Karpas-422 (cell line): Measurements from ENCODE around the gene DPY19L1. TPM values are rescaled to one million over a fixed set of nuclear protein-coding genes. Genes with fewer than 3 reads are reported as not detected.
"Not testable (repeated sequence)": the region's sequence is repeated elsewhere in the genome, so short reads cannot be mapped to it uniquely, and the experiment has no call there.

ENCODE experiments used
- DNase-seq: peaks from one replicate; pipeline ENCODE4 v3.0.0-alpha.2; 2015
- H2AFZ ChIP-seq: fragments of 200-600 bp; sonication (generic); 2 replicates; pipeline ENCODE4 v1.6.1; 2014; ENCODE audit warnings: antibody characterized with exemption, low read length, mixed read lengths
- H3K27ac ChIP-seq: fragments of 200-600 bp; sonication (generic); 2 replicates; pipeline ENCODE4 v1.5.1; 2014; ENCODE audit warnings: mild to moderate bottlenecking, low read length, moderate library complexity
- H3K27me3 ChIP-seq: fragments of 200-600 bp; sonication (generic); 2 replicates; pipeline ENCODE4 v1.6.1; 2014; ENCODE audit warnings: low read length, mixed read lengths
- H3K36me3 ChIP-seq: fragments of 200-600 bp; sonication (generic); 2 replicates; pipeline ENCODE4 v1.6.1; 2014; ENCODE audit warnings: low read length, mixed read lengths; ENCODE audit not compliant: insufficient read depth
- H3K4me1 ChIP-seq: fragments of 200-600 bp; sonication (generic); 2 replicates; pipeline ENCODE4 v1.6.1; 2014; ENCODE audit warnings: mild to moderate bottlenecking, low read length, mixed read lengths
- H3K4me2 ChIP-seq: fragments of 200-600 bp; sonication (generic); 2 replicates; pipeline ENCODE4 v1.6.1; 2014; ENCODE audit warnings: low read length, low read depth, mild to moderate bottlenecking; ENCODE audit not compliant: poor library complexity, severe bottlenecking
- H3K4me3 ChIP-seq: fragments of 200-600 bp; sonication (generic); 2 replicates; pipeline ENCODE4 v1.5.1; 2014; ENCODE audit warnings: mild to moderate bottlenecking, antibody characterized with exemption, low read length, mixed read lengths
- H3K79me2 ChIP-seq: fragments of 200-600 bp; sonication (generic); 2 replicates; pipeline ENCODE4 v1.6.1; 2014; ENCODE audit warnings: mild to moderate bottlenecking, low read length, mixed read lengths
- H3K9ac ChIP-seq: fragments of 200-600 bp; sonication (generic); 2 replicates; pipeline ENCODE4 v1.6.0; 2014; ENCODE audit warnings: low read length
- H3K9me2 ChIP-seq: fragments of 200-600 bp; sonication (generic), shearing (Covaris generic); replicated peaks from 2 replicates; pipeline ENCODE4 v1.6.0; 2014; ENCODE audit warnings: mild to moderate bottlenecking, low read length, moderate library complexity; ENCODE audit not compliant: insufficient read depth
- H3K9me3 ChIP-seq: fragments of 300-700, 200-600 bp; sonication (generic); 2 replicates; pipeline ENCODE4 v1.6.1; 2014; ENCODE audit warnings: low read length, mixed read lengths
- H4K20me1 ChIP-seq: fragments of 200-600 bp; sonication (generic); 2 replicates; pipeline ENCODE4 v1.6.1; 2014; ENCODE audit warnings: mild to moderate bottlenecking, antibody characterized with exemption, low read length, low read depth; ENCODE audit not compliant: insufficient read depth
- total RNA-seq: library from RNA; depleted of rRNA; stranded (reverse); fragments of >200 nt; shearing (Covaris generic); gene quantifications from 2 replicates; pipeline ENCODE4 v1.2.3, GENCODE V29; 2014; ENCODE audit warnings: low replicate concordance; rRNA removed

The DPY19L1 gene
- 5.9 and 10.3 TPM in 2 replicates for total RNA-seq

DNA sequence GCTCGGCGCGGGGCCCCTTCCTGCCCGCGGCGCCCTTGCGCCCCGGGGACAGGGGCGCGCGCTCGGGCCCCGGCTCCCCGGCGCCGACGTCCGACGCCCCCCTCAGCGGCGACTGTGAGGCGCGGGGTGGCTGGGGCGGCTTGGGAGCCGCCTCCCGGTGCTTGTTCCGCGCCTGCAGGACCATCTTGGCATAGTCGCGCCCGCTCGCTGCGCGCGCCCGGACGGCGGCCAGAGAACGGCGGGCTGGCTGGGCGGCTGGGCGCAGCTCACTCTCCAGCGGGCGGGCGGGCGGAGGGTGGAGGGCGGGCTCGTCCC, at the start of gene DPY19L1:
DPY19L1 (minus strand) TSS at position 275 of the 315 bp plus-strand sequence; CDS start at position 184, 91 bp downstream.
- Histone ChIP-seq H3K4me1 (peaks cover 18% of the 10 kb centered on the region), H3K79me2 (no peaks in the 10 kb centered on the region), H3K9me2 (no peaks in the 10 kb centered on the region), H4K20me1 (peaks cover 16% of the 10 kb centered on the region; the same call in 1 of the 2 replicates), H3K9me3 (no peaks in the 10 kb centered on the region), H3K9ac (peak within 1 kb of the TSS; percentile 81), H3K4me2 (peak within 1 kb of the TSS; percentile 92), H3K36me3 (no peaks in the 10 kb centered on the region), H2AFZ (peak within 1 kb of the TSS; percentile 98), H3K27me3 (no peaks in the 10 kb centered on the region), H3K4me3 (peak within 1 kb of the TSS; percentile 84), H3K27ac (no peak within 1 kb of the TSS)
- DNase-seq = no peak

DNA sequence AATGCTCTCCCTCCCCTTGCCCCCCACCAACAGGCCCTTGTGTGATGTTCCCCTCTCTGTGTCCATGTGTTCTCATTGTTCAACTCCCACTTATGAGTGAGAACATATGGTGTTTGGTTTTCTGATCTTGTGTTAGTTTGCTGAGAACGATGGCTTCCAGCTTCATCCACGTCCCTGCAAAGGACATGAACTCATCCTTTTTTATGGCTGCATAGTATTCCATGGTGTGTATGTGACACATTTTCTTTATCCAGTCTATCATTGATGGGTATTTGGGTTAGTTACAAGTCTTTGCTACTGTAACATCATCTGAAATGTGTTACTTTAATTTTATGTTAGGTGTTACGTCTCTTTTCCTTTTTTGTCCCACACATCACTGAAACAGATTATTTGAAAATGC, 42.2 kb upstream of the DPY19L1 start:
- H3K79me2 ChIP-seq, H3K27ac ChIP-seq, H4K20me1 ChIP-seq, DNase-seq, H3K4me2 ChIP-seq, H3K9me3 ChIP-seq, H3K4me1 ChIP-seq, H3K9ac ChIP-seq, H2AFZ ChIP-seq, H3K9me2 ChIP-seq, H3K36me3 ChIP-seq, H3K4me3 ChIP-seq, H3K27me3 ChIP-seq: not testable (repeated sequence)

DNA sequence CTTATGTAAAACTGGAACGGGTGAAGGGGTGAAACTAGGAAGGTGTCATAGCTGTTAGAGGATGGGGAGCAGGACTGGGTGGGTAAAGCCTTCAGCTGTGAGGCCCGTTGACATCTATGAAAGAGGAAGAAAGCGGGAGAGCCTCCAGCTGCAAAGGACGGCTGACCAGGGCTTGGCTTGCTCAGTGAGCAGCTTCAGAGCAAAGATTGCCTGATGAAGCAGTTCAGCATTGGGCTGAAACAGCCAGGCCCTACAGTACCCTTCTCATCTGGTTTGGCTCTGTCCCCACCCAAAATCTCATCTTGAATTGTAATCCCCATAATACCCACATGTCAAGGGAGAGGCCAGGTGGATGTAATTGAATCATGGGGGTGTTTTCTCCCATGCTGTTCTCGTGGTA, 36.7 kb upstream of the DPY19L1 start:
- H2AFZ ChIP-seq, H3K9me3 ChIP-seq, H3K9me2 ChIP-seq, H3K4me3 ChIP-seq, H3K4me1 ChIP-seq, H3K79me2 ChIP-seq, H4K20me1 ChIP-seq, H3K36me3 ChIP-seq, H3K9ac ChIP-seq, H3K27ac ChIP-seq, DNase-seq, H3K4me2 ChIP-seq, H3K27me3 ChIP-seq: not testable (repeated sequence)

- not testable (repeated sequence) for H3K27ac ChIP-seq, H2AFZ ChIP-seq, H3K36me3 ChIP-seq, H3K79me2 ChIP-seq, H3K9ac ChIP-seq, H3K4me3 ChIP-seq, H3K27me3 ChIP-seq, H3K9me3 ChIP-seq, H3K4me1 ChIP-seq, H3K4me2 ChIP-seq, H3K9me2 ChIP-seq, H4K20me1 ChIP-seq
- peak; percentile 67 for DNase-seq
Measured at GRCh38 chr7:35072950-35073827, 35.9 kb upstream of the DPY19L1 start.

DNA sequence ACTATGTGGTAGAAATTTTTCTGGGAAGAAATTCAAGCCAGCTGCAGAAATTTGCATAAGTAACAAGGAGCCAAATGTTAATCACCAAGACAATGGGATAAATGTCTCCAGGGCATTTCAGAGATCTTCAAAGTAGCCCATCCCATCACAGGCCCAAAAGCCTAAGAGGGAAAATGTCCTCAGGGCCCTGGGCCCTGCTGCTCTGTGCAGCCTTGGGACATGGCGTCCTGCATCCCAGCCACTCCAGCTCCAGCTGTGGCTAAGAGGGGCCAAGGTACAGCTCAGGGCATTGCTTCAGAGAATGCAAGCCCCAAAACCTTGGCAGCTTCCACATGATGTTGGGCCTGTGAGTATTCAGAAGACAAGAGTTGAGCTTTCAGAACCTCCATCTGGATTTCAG, 31.8 kb upstream of the DPY19L1 start:
- H3K36me3 ChIP-seq, H3K9ac ChIP-seq, H3K4me3 ChIP-seq, H3K27me3 ChIP-seq, H3K9me3 ChIP-seq, H3K79me2 ChIP-seq, H3K9me2 ChIP-seq, H3K4me1 ChIP-seq, H4K20me1 ChIP-seq, H3K4me2 ChIP-seq, DNase-seq, H3K27ac ChIP-seq, H2AFZ ChIP-seq: not testable (repeated sequence)

GRCh38 chr7:35065382-35065781, 28.1 kb upstream of the DPY19L1 start:
- not testable (repeated sequence) for H3K4me2 ChIP-seq, H4K20me1 ChIP-seq, H3K9me2 ChIP-seq, DNase-seq, H3K79me2 ChIP-seq, H3K27ac ChIP-seq, H3K4me1 ChIP-seq, H3K9ac ChIP-seq, H3K27me3 ChIP-seq, H3K9me3 ChIP-seq, H3K36me3 ChIP-seq, H3K4me3 ChIP-seq, H2AFZ ChIP-seq

DNA sequence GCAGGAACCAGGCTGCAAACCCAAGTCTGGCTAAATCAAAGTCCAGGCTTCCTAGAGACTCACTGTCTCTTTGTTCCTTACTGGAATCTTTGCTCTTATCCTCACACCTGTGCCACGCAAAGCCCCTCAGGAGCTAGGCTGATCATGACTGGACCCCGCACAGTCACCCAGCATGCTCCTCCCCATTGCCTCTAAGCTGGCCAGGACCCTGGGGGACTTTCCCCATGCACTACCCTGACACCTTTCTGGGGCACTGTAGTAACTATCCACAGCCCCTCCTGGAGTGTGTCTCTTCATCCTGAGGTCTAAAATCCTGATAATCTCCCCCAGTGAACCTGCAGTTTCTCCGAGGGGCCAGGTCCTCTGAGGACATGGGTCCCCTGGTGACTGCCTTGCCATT, 21.3 kb upstream of the DPY19L1 start:
- H3K4me3 ChIP-seq, H4K20me1 ChIP-seq, H3K79me2 ChIP-seq: not testable (repeated sequence)

GRCh38 chr7:35057505-35058451, 20.5 kb upstream of the DPY19L1 start:
- H3K27ac ChIP-seq, H3K9me2 ChIP-seq: not testable (repeated sequence)

More for the DNA sequence above, 21.3 kb upstream of the DPY19L1 start:
- not testable (repeated sequence) for H3K9ac ChIP-seq, H3K9me2 ChIP-seq, H3K27ac ChIP-seq, H3K9me3 ChIP-seq, H3K27me3 ChIP-seq, DNase-seq, H3K4me1 ChIP-seq, H3K36me3 ChIP-seq, H2AFZ ChIP-seq, H3K4me2 ChIP-seq

More at GRCh38 chr7:35057505-35058451, 20.5 kb upstream of the DPY19L1 start:
- H3K79me2 ChIP-seq, H3K4me2 ChIP-seq, H2AFZ ChIP-seq, H3K4me3 ChIP-seq, H3K9ac ChIP-seq, H3K27me3 ChIP-seq, H3K4me1 ChIP-seq, H4K20me1 ChIP-seq, H3K9me3 ChIP-seq, DNase-seq, H3K36me3 ChIP-seq: not testable (repeated sequence)
